GM23248 (cell line): ENCODE measurements around the gene BMP2.

Experiments
- EZH2 ChIP-seq: fragments of 200-600 bp; sonication (generic); IDR thresholded peaks from 2 replicates; pipeline ENCODE4 v1.6.1; 2018; ENCODE audit warnings: antibody characterized with exemption, mild to moderate bottlenecking; ENCODE audit not compliant: insufficient read depth, poor library complexity, severe bottlenecking
- EZH2phosphoT487 ChIP-seq: fragments of 200-600 bp; sonication (generic); IDR thresholded peaks from 2 replicates; pipeline ENCODE4 v1.6.1; 2018; ENCODE audit warnings: antibody characterized with exemption, moderate library complexity, mild to moderate bottlenecking, low read depth; ENCODE audit not compliant: insufficient read depth

DNA sequence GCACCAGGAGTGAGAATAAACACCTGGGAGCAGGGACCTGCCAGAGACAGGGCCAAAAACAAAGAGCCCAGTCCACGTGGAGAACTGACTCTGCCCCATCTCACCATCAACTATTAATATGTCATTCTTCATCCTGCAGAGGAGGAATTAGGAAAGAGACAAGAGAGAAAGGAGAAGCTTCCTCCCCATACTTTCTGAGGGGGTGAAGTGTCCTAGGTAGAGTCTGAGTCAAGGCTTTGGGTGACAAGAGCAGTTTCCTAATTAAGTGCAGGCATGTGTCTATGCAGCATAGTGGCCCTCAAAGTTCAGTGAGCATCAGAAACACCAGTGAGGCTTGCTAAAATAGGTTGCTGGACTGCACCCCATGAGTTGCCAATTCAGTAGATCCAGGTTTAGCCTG is 40.7 kb upstream of the BMP2 start:
- TF ChIP-seq EZH2phosphoT487 (no peak), EZH2 (no peak)
